Subcutaneous adipose tissue (tissue), 4 donors: Measurements from ENCODE around the gene KRT77. TPM values are rescaled to one million over a fixed set of nuclear protein-coding genes. Genes with fewer than 3 reads are reported as not detected.

ENCODE experiments used
- total RNA-seq, 4 donors: library from RNA; depleted of rRNA; stranded (reverse); fragments of >200 nt; gene quantifications; one replicate each; pipeline ENCODE4 v1.1.0, GENCODE V29; 2016
- TF ChIP-seq, protein P1 (sequence below): fragments of 450-650 bp; IDR thresholded peaks from one replicate; pipeline ENCODE4 v1.5.1; 2016; ENCODE audit warnings: low read depth, mild to moderate bottlenecking, control low read depth, antibody characterized with exemption, moderate library complexity

KRT77 gene
- total RNA-seq, 4 donors from 2014 or later: 0.17 to 1.5 TPM; not detected in 2

DNA sequence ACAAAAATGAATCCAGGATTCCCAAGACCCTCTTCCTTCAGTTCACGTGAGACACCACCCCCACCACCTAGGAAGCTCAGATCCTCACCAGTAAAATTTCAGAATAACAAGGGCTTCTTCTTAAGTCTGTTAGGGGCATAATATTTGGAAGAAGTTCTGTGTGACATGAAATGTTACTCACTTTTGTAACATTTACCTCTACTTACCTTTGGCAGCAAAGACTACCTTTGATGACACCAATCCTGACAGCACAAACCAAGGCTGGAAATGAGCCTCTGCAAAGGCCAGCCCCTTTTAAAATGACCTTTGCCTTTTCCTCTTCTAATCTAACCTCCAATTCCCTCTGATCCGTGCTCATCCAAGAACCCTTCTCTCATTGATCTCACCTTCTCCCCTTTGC, 19.4 kb upstream of the KRT77 start:
- TF ChIP-seq, protein P1, sequence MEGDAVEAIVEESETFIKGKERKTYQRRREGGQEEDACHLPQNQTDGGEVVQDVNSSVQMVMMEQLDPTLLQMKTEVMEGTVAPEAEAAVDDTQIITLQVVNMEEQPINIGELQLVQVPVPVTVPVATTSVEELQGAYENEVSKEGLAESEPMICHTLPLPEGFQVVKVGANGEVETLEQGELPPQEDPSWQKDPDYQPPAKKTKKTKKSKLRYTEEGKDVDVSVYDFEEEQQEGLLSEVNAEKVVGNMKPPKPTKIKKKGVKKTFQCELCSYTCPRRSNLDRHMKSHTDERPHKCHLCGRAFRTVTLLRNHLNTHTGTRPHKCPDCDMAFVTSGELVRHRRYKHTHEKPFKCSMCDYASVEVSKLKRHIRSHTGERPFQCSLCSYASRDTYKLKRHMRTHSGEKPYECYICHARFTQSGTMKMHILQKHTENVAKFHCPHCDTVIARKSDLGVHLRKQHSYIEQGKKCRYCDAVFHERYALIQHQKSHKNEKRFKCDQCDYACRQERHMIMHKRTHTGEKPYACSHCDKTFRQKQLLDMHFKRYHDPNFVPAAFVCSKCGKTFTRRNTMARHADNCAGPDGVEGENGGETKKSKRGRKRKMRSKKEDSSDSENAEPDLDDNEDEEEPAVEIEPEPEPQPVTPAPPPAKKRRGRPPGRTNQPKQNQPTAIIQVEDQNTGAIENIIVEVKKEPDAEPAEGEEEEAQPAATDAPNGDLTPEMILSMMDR: no peak

DNA sequence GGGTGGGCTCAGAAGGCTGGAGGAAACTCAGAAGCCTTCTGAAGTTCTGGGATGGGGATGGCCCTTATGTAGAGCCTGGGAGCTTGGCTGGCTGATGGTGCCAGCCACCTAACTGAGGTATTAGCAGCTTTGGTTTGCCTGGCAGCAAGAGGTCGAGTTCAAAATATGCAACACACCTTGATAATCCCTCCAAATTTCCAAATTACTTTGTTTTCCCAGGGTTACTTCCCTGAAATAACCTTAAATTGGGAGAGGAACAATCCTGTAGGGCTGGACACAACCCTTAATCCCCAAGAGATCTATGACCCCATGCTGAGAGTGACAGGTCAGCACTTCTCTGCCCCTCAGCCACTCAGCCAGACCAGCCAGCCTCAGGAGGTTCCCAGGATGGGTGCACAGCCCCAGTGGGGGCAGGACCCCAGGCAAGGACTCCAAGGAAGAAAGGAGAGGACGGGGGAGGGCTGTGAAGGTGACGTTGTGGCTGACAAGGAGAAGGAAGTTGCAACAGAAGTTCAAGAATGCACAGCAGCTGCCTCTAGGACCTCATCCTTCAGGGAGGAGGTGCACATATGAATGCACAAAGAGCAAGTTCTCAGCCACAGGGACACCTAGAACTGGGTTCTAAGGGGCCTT, 18.6 kb upstream of the KRT77 start:
- TF ChIP-seq, protein P1: no peak

GRCh38 chr12:52720365-52720886, 17.1 kb upstream of the KRT77 start:
- TF ChIP-seq, protein P1: no peak

DNA sequence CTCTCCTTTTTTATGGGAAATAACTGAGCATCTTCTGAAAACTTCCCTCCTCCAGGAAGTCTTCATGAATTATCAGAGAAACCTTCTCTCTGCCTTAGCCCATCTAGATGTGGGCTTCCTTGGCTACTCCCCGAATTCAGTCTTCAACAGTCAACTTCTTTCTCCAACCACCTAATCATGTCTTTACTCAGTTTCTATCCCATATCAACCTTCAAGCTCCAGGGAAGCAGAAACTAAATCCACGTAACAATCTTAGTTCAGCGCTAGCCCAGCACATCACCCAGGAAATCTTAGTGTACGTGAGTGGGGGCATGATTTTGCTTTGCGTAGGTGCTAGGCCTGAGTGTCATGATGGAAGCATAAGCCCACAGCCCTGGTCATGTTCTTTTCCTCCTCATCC, 12.7 kb upstream of the KRT77 start:
- TF ChIP-seq, protein P1: no peak

- TF ChIP-seq, protein P1: no peak
Measured at GRCh38 chr12:52715416-52715815, 12.1 kb upstream of the KRT77 start.

DNA sequence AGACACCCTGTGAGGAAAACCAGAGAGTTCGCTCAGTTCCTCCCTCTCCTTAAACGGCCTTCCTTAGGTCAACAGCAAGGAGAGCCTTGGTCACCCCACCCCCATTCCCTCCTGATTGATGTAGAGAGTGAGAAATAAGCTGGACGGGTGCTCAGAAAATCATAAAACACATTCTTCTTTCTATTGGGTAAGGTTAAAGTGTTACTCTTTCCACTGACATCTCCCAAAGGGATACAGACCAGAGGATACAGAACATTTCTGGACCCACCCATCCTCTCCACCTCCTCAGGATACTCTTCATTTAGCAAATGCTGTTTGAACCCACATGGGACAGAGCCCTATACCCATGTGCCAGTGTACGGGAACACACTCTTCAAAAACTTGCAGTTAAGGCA, 11.6 kb upstream of the KRT77 start:
- TF ChIP-seq, protein P1: no peak

GRCh38 chr12:52713960-52714886, 10.9 kb upstream of the KRT77 start:
- TF ChIP-seq, protein P1: no peak
